ENCODE measurements around the gene FER1L5.
A peak's percentile ranks its signal among the peaks of the same experiment; 100 is the strongest.

Gene FER1L5

DNA sequence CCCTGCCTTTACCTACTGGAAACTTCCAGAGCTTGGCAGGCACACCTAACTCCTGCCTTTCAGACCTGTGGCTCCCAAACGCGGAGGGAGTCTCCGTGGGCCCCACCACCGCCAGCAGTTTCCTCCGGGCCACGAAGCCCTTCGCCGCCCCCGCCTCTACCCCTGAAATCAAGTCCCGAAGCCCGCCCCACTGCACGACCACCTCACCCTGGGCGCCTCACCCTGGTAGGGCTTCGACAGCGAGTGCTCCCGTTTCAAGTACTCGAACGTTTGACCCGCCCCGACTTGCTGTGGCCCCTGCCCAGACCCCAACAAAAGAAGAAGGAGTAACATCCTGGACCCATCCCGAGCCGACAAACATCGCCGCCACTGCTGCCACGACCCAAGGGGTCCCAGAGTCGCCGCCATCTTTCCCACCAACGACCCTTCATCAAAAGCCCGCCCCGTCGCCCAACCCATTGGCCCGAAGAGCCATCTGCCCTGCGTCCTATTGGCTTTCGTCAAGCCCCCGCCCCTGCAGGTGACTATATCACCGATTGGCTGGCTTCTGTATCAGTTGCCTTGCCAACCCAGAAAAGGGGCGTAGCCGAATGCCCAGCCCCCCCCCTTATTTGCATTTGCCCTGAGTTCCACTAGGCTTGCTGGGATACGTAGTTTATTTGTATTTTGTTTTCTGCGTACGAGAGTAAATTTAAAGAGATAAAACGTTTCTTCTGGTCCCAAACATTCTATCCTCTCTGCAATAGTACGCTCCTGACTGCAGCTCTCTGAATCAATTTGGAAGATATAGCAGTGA lies 97.3 kb downstream of the FER1L5 start, which contains the start of gene LMAN2L:
Gene LMAN2L, minus strand, starts transcription at position 432 of the 796 bp plus-strand sequence. Its CDS starts 24 bp downstream, at position 408.
- H3K27me3 ChIP-seq (replicated peaks; ENCODE audit: insufficient read depth, low read length): no peaks in the 10 kb centered on the region
- H3K27ac ChIP-seq (ENCODE audit: low read length): peak within 1 kb of the TSS; percentile 78
- no peaks in the 10 kb centered on the region for H3K9me3 ChIP-seq (replicated peaks; ENCODE audit: insufficient read depth, low read length)
- no peaks in the 10 kb centered on the region; the same call in none of the 2 replicates for H3K4me1 ChIP-seq (ENCODE audit: low read length)
- H3K36me3 ChIP-seq (replicated peaks; ENCODE audit: insufficient read depth, low read length): no peaks in the 10 kb centered on the region
- H3K9ac ChIP-seq (ENCODE audit: low read length): peak within 1 kb of the TSS; percentile 67
- H3K4me3 ChIP-seq (ENCODE audit: low read length): peak within 1 kb of the TSS; percentile 66
- peaks cover 22% of the 10 kb centered on the region for H3K79me2 ChIP-seq (ENCODE audit: low read length)
- peaks cover 6% of the 10 kb centered on the region for H3F3A ChIP-seq (ENCODE audit: insufficient read depth, low read length)
- no peaks in the 10 kb centered on the region for H4K20me1 ChIP-seq (ENCODE audit: insufficient read depth, low read length)
- TF ChIP-seq CTCF (IDR thresholded peaks at IDR 0.05; ENCODE audit: low read length) (no peak; the same call in 1 of the 2 replicates), EZH2phosphoT487 (IDR thresholded peaks at IDR 0.05; ENCODE audit: low read length) (no peak), EZH2 (optimal IDR thresholded peaks at IDR 0.05; ENCODE audit: low read depth, low read length) (no peak)
- H3K9me2 ChIP-seq (replicated peaks; ENCODE audit: insufficient read depth, low read length): no peaks in the 10 kb centered on the region
- H3K4me2 ChIP-seq (ENCODE audit: low read depth, low read length): peak within 1 kb of the TSS; percentile 83
- H2AFZ ChIP-seq (ENCODE audit: low read length): peak within 1 kb of the TSS; percentile 74
- peak; percentile 99 for DNase-seq

GRCh38 chr2:96747061-96747617 lies 104.6 kb downstream of the FER1L5 start:
- TF ChIP-seq EZH2phosphoT487 (IDR thresholded peaks at IDR 0.05; ENCODE audit: low read length) (no peak), CTCF (IDR thresholded peaks at IDR 0.05; ENCODE audit: low read length) (no peak), EZH2 (optimal IDR thresholded peaks at IDR 0.05; ENCODE audit: low read depth, low read length) (no peak)
- Histone ChIP-seq H3K79me2 (ENCODE audit: low read length) (no peaks in the 10 kb centered on the region), H3K4me2 (ENCODE audit: low read depth, low read length) (no peak overlapping the region), H3K9ac (ENCODE audit: low read length) (no peak overlapping the region), H3K27me3 (replicated peaks; ENCODE audit: insufficient read depth, low read length) (no peaks in the 10 kb centered on the region), H3K4me3 (ENCODE audit: low read length) (no peak overlapping the region), H3K36me3 (replicated peaks; ENCODE audit: insufficient read depth, low read length) (no peaks in the 10 kb centered on the region), H2AFZ (ENCODE audit: low read length) (no peak overlapping the region), H4K20me1 (ENCODE audit: insufficient read depth, low read length) (no peaks in the 10 kb centered on the region), H3K9me2 (replicated peaks; ENCODE audit: insufficient read depth, low read length) (no peaks in the 10 kb centered on the region), H3K9me3 (replicated peaks; ENCODE audit: insufficient read depth, low read length) (no peaks in the 10 kb centered on the region), H3F3A (ENCODE audit: insufficient read depth, low read length) (no peaks in the 10 kb centered on the region), H3K27ac (ENCODE audit: low read length) (no peak overlapping the region), H3K4me1 (ENCODE audit: low read length) (no peaks in the 10 kb centered on the region)
- no peak for DNase-seq

GRCh38 chr2:96751800-96752199 lies 109.2 kb downstream of the FER1L5 start:
- H3K36me3 ChIP-seq (replicated peaks; ENCODE audit: insufficient read depth, low read length): no peaks in the 10 kb centered on the region
- H3K9ac ChIP-seq (ENCODE audit: low read length): no peak overlapping the region
- H3K9me2 ChIP-seq (replicated peaks; ENCODE audit: insufficient read depth, low read length): no peaks in the 10 kb centered on the region
- no peaks in the 10 kb centered on the region for H3K79me2 ChIP-seq (ENCODE audit: low read length)
- H3K4me2 ChIP-seq (ENCODE audit: low read depth, low read length): no peak overlapping the region
- no peaks in the 10 kb centered on the region for H3K9me3 ChIP-seq (replicated peaks; ENCODE audit: insufficient read depth, low read length)
- no peaks in the 10 kb centered on the region for H3K27me3 ChIP-seq (replicated peaks; ENCODE audit: insufficient read depth, low read length)
- H3K27ac ChIP-seq (ENCODE audit: low read length): no peak overlapping the region
- TF ChIP-seq EZH2phosphoT487 (IDR thresholded peaks at IDR 0.05; ENCODE audit: low read length) (no peak), EZH2 (optimal IDR thresholded peaks at IDR 0.05; ENCODE audit: low read depth, low read length) (no peak), CTCF (IDR thresholded peaks at IDR 0.05; ENCODE audit: low read length) (no peak)
- H3K4me1 ChIP-seq (ENCODE audit: low read length): no peaks in the 10 kb centered on the region
- H3K4me3 ChIP-seq (ENCODE audit: low read length): no peak overlapping the region
- no peaks in the 10 kb centered on the region for H3F3A ChIP-seq (ENCODE audit: insufficient read depth, low read length)
- H2AFZ ChIP-seq (ENCODE audit: low read length): no peak overlapping the region
- no peak for DNase-seq
- H4K20me1 ChIP-seq (ENCODE audit: insufficient read depth, low read length): no peaks in the 10 kb centered on the region
